H1 (cell line): Measurements from ENCODE around the gene MYH11. TPM values are rescaled to one million over a fixed set of nuclear protein-coding genes. Genes with fewer than 3 reads are reported as not detected.

ENCODE experiments used
- CTCF ChIA-PET: fragments of 300-600 bp; sonication (Branson Sonifier 250); formaldehyde crosslinking; loops from one replicate; lab custom pipeline; 2021; ENCODE audit not compliant: partially characterized antibody; lab: Charles Lee
- POLR2A ChIA-PET: fragments of 300-600 bp; sonication (Branson Sonifier 250); formaldehyde crosslinking; loops from one replicate; lab custom pipeline; 2021; ENCODE audit warnings: inconsistent platforms; ENCODE audit not compliant: partially characterized antibody; lab: Charles Lee
- DNase-seq, 2 experiments: peaks; one replicate each; pipeline versions ENCODE4 v3.0.0 to v3.0.0-alpha.2; 2010 to 2022; ENCODE audit warnings: low spot score in 2 of 2, low read depth in 1 of 2, mixed read lengths in 1 of 2
- FAIRE-seq: peaks from 2 replicates; lab custom pipeline; 2011; peaks lifted over from hg19 to GRCh38; lab: Jason Lieb, UNC
- H2AFZ ChIP-seq: 2 replicates; pipeline ENCODE4 v1.8.1; 2012; ENCODE audit warnings: low read length, inconsistent platforms
- H2AK5ac ChIP-seq: 2 replicates; pipeline ENCODE4 v1.6.1; 2013; ENCODE audit warnings: low read depth, low read length
- H2BK120ac ChIP-seq: replicated peaks from 2 replicates; pipeline ENCODE3; 2013; ENCODE audit warnings: low read depth, low read length, inconsistent platforms
- H2BK12ac ChIP-seq: 2 replicates; pipeline ENCODE4 v1.6.1; 2013; ENCODE audit warnings: low read depth, low read length
- H2BK15ac ChIP-seq: 2 replicates; pipeline ENCODE4 v1.6.1; 2013; ENCODE audit warnings: low read length
- H2BK20ac ChIP-seq: 2 replicates; pipeline ENCODE4 v1.6.1; 2013; ENCODE audit warnings: low read length
- H2BK5ac ChIP-seq: 2 replicates; pipeline ENCODE4 v1.6.1; 2013; ENCODE audit warnings: low read depth, low read length
- H3K14ac ChIP-seq: 2 replicates; pipeline ENCODE4 v1.6.1; 2013; ENCODE audit warnings: inconsistent platforms; ENCODE audit not compliant: insufficient read length
- H3K18ac ChIP-seq: 2 replicates; pipeline ENCODE4 v1.6.1; 2013; ENCODE audit warnings: low read length; ENCODE audit errors: extremely low read depth
- H3K23ac ChIP-seq: 2 replicates; pipeline ENCODE4 v1.6.1; 2013; ENCODE audit warnings: inconsistent platforms; ENCODE audit not compliant: insufficient read length
- H3K23me2 ChIP-seq: 2 replicates; pipeline ENCODE4 v1.6.1; 2013; ENCODE audit warnings: low read depth, low read length
- H3K27ac ChIP-seq: 2 replicates; pipeline ENCODE4 v1.6.1; 2011; ENCODE audit warnings: low read depth, low read length, inconsistent platforms
- H3K27me3 ChIP-seq, 4 experiments: replicated peaks in 1 of 4; 1 replicate in 1 of 4; 2 replicates in 3 of 4; pipeline versions ENCODE4 v1.6.1 to v1.8.1; 2011 to 2013; ENCODE audit warnings: low read length in 3 of 4, mild to moderate bottlenecking in 3 of 4, inconsistent platforms in 2 of 4, mixed read lengths in 2 of 4, moderate library complexity in 1 of 4; ENCODE audit not compliant: control insufficient read depth in 3 of 4, insufficient read depth in 3 of 4; ENCODE audit errors: extremely low read depth in 1 of 4
- H3K36me3 ChIP-seq, 4 experiments: 2 replicates each; pipeline versions ENCODE4 v1.6.1 to v1.8.1; 2011 to 2013; ENCODE audit warnings: mild to moderate bottlenecking in 4 of 4, low read length in 3 of 4, moderate library complexity in 2 of 4, control low read depth in 1 of 4, inconsistent platforms in 1 of 4; ENCODE audit not compliant: insufficient read depth in 4 of 4, control insufficient read depth in 2 of 4
- H3K4ac ChIP-seq: replicated peaks from 2 replicates; pipeline ENCODE3; 2013; ENCODE audit warnings: low read length, low read depth, mixed read lengths, inconsistent platforms; ENCODE audit not compliant: insufficient read length
- H3K4me1 ChIP-seq, 4 experiments: replicated peaks in 1 of 4; 1 replicate in 1 of 4; 2 replicates in 3 of 4; pipeline versions ENCODE4 v1.6.1 to v1.8.1; 2011 to 2013; ENCODE audit warnings: low read length in 3 of 4, inconsistent platforms in 2 of 4, mixed read lengths in 1 of 4; ENCODE audit not compliant: insufficient read depth in 4 of 4, control insufficient read depth in 3 of 4
- H3K4me2 ChIP-seq, 2 experiments: 2 replicates each; pipeline versions ENCODE4 v1.6.1 to v1.8.1; 2011 to 2013; ENCODE audit warnings: low read depth in 2 of 2, low read length in 2 of 2, control low read depth in 1 of 2, inconsistent platforms in 1 of 2, mild to moderate bottlenecking in 1 of 2; ENCODE audit not compliant: insufficient read depth in 1 of 2
- H3K4me3 ChIP-seq, 4 experiments: fragments of 200-600, 300-600 bp in 1 of 4; sonication (generic), shearing (Covaris generic), sonication (Bioruptor Twin) in 1 of 4; 2 replicates each; pipeline versions ENCODE4 v1.5.1 to v1.8.1; 2011 to 2016; ENCODE audit warnings: low read length in 4 of 4, low read depth in 3 of 4, control low read depth in 2 of 4, inconsistent platforms in 2 of 4, mild to moderate bottlenecking in 2 of 4, mixed read lengths in 1 of 4, moderate library complexity in 1 of 4; ENCODE audit not compliant: insufficient read depth in 2 of 4; ENCODE audit errors: extremely low read depth in 1 of 4
- H3K56ac ChIP-seq: replicated peaks from 2 replicates; pipeline ENCODE3; 2013; ENCODE audit warnings: low read depth, mild to moderate bottlenecking, mixed read lengths, low read length, inconsistent platforms; ENCODE audit not compliant: insufficient read length
- H3K79me1 ChIP-seq: 2 replicates; pipeline ENCODE4 v1.6.1; 2013; ENCODE audit warnings: low read depth, low read length, control low read depth
- H3K79me2 ChIP-seq, 2 experiments: 2 replicates each; pipeline versions ENCODE4 v1.6.1 to v1.8.1; 2012 to 2013; ENCODE audit warnings: low read length in 2 of 2, mild to moderate bottlenecking in 2 of 2, inconsistent platforms in 1 of 2; ENCODE audit not compliant: insufficient read depth in 2 of 2, control insufficient read depth in 1 of 2
- H3K9ac ChIP-seq, 4 experiments: replicated peaks in 1 of 4; 1 replicate in 1 of 4; 2 replicates in 3 of 4; pipeline versions ENCODE4 v1.6.1 to v1.8.1; 2011 to 2013; ENCODE audit warnings: low read depth in 3 of 4, low read length in 3 of 4, control low read depth in 2 of 4, mild to moderate bottlenecking in 2 of 4, moderate library complexity in 2 of 4, inconsistent platforms in 1 of 4; ENCODE audit errors: extremely low read depth in 1 of 4
- H3K9me3 ChIP-seq, 2 experiments: 2 replicates each; pipeline versions ENCODE4 v1.6.1 to v1.8.1; 2012 to 2013; ENCODE audit warnings: mild to moderate bottlenecking in 2 of 2, moderate library complexity in 2 of 2, control low read depth in 1 of 2, inconsistent platforms in 1 of 2, low read depth in 1 of 2, low read length in 1 of 2, mixed read lengths in 1 of 2; ENCODE audit not compliant: insufficient read depth in 2 of 2
- H4K20me1 ChIP-seq, 2 experiments: replicated peaks in 1 of 2; 2 replicates each; pipeline versions ENCODE3 to v1.8.1; 2011 to 2013; ENCODE audit warnings: inconsistent platforms in 2 of 2, low read length in 2 of 2, mild to moderate bottlenecking in 1 of 2; ENCODE audit not compliant: insufficient read depth in 2 of 2, control insufficient read depth in 1 of 2
- H4K5ac ChIP-seq: 2 replicates; pipeline ENCODE4 v1.6.1; 2013; ENCODE audit warnings: low read length, low read depth, mixed read lengths, inconsistent platforms; ENCODE audit not compliant: insufficient read length
- H4K8ac ChIP-seq: 2 replicates; pipeline ENCODE4 v1.8.0; 2013; ENCODE audit warnings: mild to moderate bottlenecking, moderate library complexity, low read length, inconsistent platforms; ENCODE audit not compliant: insufficient read depth; ENCODE audit errors: extremely low read depth
- H4K91ac ChIP-seq: replicated peaks from 2 replicates; pipeline ENCODE3; 2013; ENCODE audit warnings: low read length, mixed read lengths, inconsistent platforms; ENCODE audit not compliant: insufficient read length
- CTCF ChIP-seq, 3 experiments: IDR thresholded peaks; 1 replicate in 2 of 3; 2 replicates in 1 of 3; pipeline versions ENCODE4 v1.5.1 to v1.6.1; 2011; ENCODE audit warnings: low read length in 3 of 3, mild to moderate bottlenecking in 3 of 3, inconsistent platforms in 2 of 3, low read depth in 1 of 3, moderate library complexity in 1 of 3; ENCODE audit not compliant: insufficient read depth in 1 of 3; ENCODE audit errors: control extremely low read depth in 1 of 3
- NRF1 ChIP-seq: IDR thresholded peaks from 2 replicates; pipeline ENCODE4 v1.6.1; 2011; ENCODE audit warnings: mild to moderate bottlenecking, low read depth, low read length, improper control_type of control experiment
- WGBS, 2 experiments: shearing (Covaris generic) in 1 of 2; methylation state at CpG; one replicate each; pipeline versions ENCODE4 v1.1.6 to v1.1.7; 2013 to 2015; ENCODE audit warnings: low lambda C conversion rate in 2 of 2, mixed read lengths in 2 of 2, inconsistent platforms in 1 of 2, low coverage in 1 of 2, missing lambda C conversion rate in 1 of 2; ENCODE audit not compliant: insufficient replicate concordance in 2 of 2, insufficient coverage in 1 of 2, insufficient read length in 1 of 2; ENCODE audit errors: extremely low coverage in 1 of 2, missing lambda C conversion rate in 1 of 2; 5-methylcytosine and 5-hydroxymethylcytosine counted together
- polyA plus RNA-seq, 7 experiments: library from polyadenylated mRNA; depleted of rRNA in 3 of 7; stranded (reverse) in 5 of 7; unstranded in 2 of 7; fragments of >200 nt in 5 of 7; fragments of 200-250 nt in 2 of 7; gene quantifications; 1 replicate in 5 of 7; 2 replicates in 1 of 7; 4 replicates in 1 of 7; pipeline versions ENCODE4 v1.2.1 to v1.2.3, GENCODE V29; 2011 to 2013; ENCODE audit warnings: missing spikeins in 2 of 7, mixed read lengths in 2 of 7
- total RNA-seq: library from RNA; stranded (reverse); fragmentation: NEBNext Ultra II Directional; extraction: Animal tissue kit (Norgen Biotek cat#: 25700); gene quantifications from 2 replicates; pipeline ENCODE4 v1.2.1, GENCODE V29; 2021

The MYH11 gene
- total and polyA plus RNA-seq, 2 of the 8 experiments (the other 6 are each of a cell fraction or from before 2014, with no cell fraction given): 0.11 to 0.78 TPM

- Histone ChIP-seq H2BK20ac (no peak overlapping the region), H4K91ac (no peak overlapping the region), H3K27me3 (no peaks in the 10 kb centered on the region), H3K14ac (no peak overlapping the region), H2BK12ac (no peak overlapping the region), H4K5ac (no peak overlapping the region), H3K36me3 (no peaks in the 10 kb centered on the region), H3K18ac (no peak overlapping the region), H4K8ac (no peak overlapping the region), H3K79me2 (no peaks in the 10 kb centered on the region), H3K79me1 (no peaks in the 10 kb centered on the region), H3K4me2 (no peak overlapping the region), H2BK15ac (no peak overlapping the region), H3K4ac (no peak overlapping the region), H3K23me2 (no peaks in the 10 kb centered on the region), H4K20me1 (no peaks in the 10 kb centered on the region), H2AFZ (no peak overlapping the region), H3K9ac (no peak overlapping the region), H3K4me1 (no peaks in the 10 kb centered on the region), H3K9me3 (no peaks in the 10 kb centered on the region), H2BK120ac (no peak overlapping the region), H3K27ac (no peak overlapping the region), H3K4me3 (no peak overlapping the region), H3K56ac (no peak overlapping the region), H3K23ac (no peak overlapping the region), H2BK5ac (no peak overlapping the region)
- ChIA-PET POLR2A (no interaction called here), CTCF (interaction anchor here (0.7 to 0.8 kb wide), 2 partner anchors 44 to 61 kb away, joined by 3 read pairs; no protein-coding TSS in a partner anchor)
- FAIRE-seq (no peak), DNase-seq (no peak)
- WGBS, 2 experiments: 86% methylated on average over 6 of the region's 6 CpGs; no CpG with 5 or more reads in 1 of the 2 experiments
- no peak for TF ChIP-seq CTCF (IDR thresholded peaks at IDR 0.05; ENCODE audit: control extremely low read depth in 1 of 3, insufficient read depth in 1 of 3, low read depth in 1 of 3, low read length in 3 of 3)
- no peak for TF ChIP-seq NRF1
- TF ChIP-seq, all 59 proteins: peak for 0
- no peak overlapping the region for H2AK5ac ChIP-seq
These were observed 20.8 kb downstream of the MYH11 start for GRCh38 chr16:15836074-15836473.
